Liver (tissue), 9 donors: ENCODE results near the gene STK17B. TPM values are rescaled to one million over a fixed set of nuclear protein-coding genes. Genes with fewer than 3 reads are reported as not detected.

Experiments
- DNase-seq: peaks from one replicate; pipeline ENCODE4 v3.0.0-alpha.2; 2017; ENCODE audit warnings: low spot score
- H3K27ac ChIP-seq, 2 donors: one replicate each; pipeline ENCODE4 v1.7.0; 2013; ENCODE audit warnings: inconsistent platforms in 2 of 2, low read length in 2 of 2, control low read depth in 1 of 2, low read depth in 1 of 2, mild to moderate bottlenecking in 1 of 2
- H3K27me3 ChIP-seq, 4 donors: one replicate each; pipeline versions ENCODE4 v1.6.1 to v1.7.0; 2013; ENCODE audit warnings: low read length in 3 of 4, inconsistent platforms in 1 of 4, mild to moderate bottlenecking in 1 of 4, moderate library complexity in 1 of 4; ENCODE audit not compliant: control insufficient read depth in 4 of 4, insufficient read depth in 4 of 4
- H3K36me3 ChIP-seq, 4 donors: one replicate each; pipeline versions ENCODE4 v1.6.1 to v1.7.0; 2013; ENCODE audit warnings: low read length in 3 of 4, mild to moderate bottlenecking in 3 of 4, low read depth in 1 of 4, moderate library complexity in 1 of 4; ENCODE audit not compliant: control insufficient read depth in 4 of 4, insufficient read depth in 3 of 4
- H3K4me1 ChIP-seq, 4 donors: one replicate each; pipeline versions ENCODE4 v1.6.1 to v1.7.0; 2013; ENCODE audit warnings: low read length in 3 of 4, mild to moderate bottlenecking in 3 of 4, moderate library complexity in 1 of 4; ENCODE audit not compliant: control insufficient read depth in 4 of 4, insufficient read depth in 4 of 4
- H3K4me3 ChIP-seq, 3 donors: one replicate each; pipeline versions ENCODE4 v1.6.1 to v1.7.0; 2013; ENCODE audit warnings: low read length in 3 of 3, control low read depth in 1 of 3, low read depth in 1 of 3, mild to moderate bottlenecking in 1 of 3
- H3K9ac ChIP-seq, 2 donors: one replicate each; pipeline ENCODE4 v1.7.0; 2013; ENCODE audit warnings: low read length in 2 of 2, mild to moderate bottlenecking in 2 of 2, moderate library complexity in 2 of 2, control low read depth in 1 of 2, low read depth in 1 of 2
- H3K9me3 ChIP-seq, 4 donors: one replicate each; pipeline versions ENCODE4 v1.6.1 to v1.7.0; 2013; ENCODE audit warnings: low read length in 3 of 4; ENCODE audit not compliant: control insufficient read depth in 4 of 4
- EGR1 ChIP-seq, 2 donors: IDR thresholded peaks; 2 replicates each; pipeline ENCODE4 v1.6.1; 2016 to 2018; ENCODE audit warnings: antibody characterized with exemption in 2 of 2, low read depth in 2 of 2
- FOXA1 ChIP-seq: IDR thresholded peaks from 2 replicates; pipeline ENCODE4 v1.6.1; 2016; ENCODE audit warnings: antibody characterized with exemption
- FOXA2 ChIP-seq: IDR thresholded peaks from 2 replicates; pipeline ENCODE4 v1.6.1; 2016; ENCODE audit warnings: antibody characterized with exemption
- GABPA ChIP-seq, 2 donors: IDR thresholded peaks in 1 of 2; conservative IDR thresholded peaks in 1 of 2; 2 replicates each; pipeline ENCODE4 v1.6.1; 2016; ENCODE audit warnings: antibody characterized with exemption in 2 of 2, mild to moderate bottlenecking in 1 of 2, moderate library complexity in 1 of 2
- HNF4A ChIP-seq, 2 donors: conservative IDR thresholded peaks; 2 replicates each; pipeline ENCODE4 v1.6.1; 2016; ENCODE audit warnings: antibody characterized with exemption in 2 of 2, mild to moderate bottlenecking in 2 of 2
- HNF4G ChIP-seq: IDR thresholded peaks from 2 replicates; pipeline ENCODE4 v1.6.1; 2016; ENCODE audit warnings: antibody characterized with exemption
- JUND ChIP-seq, 2 donors: IDR thresholded peaks; 2 replicates each; pipeline ENCODE4 v1.6.1; 2016; ENCODE audit warnings: antibody characterized with exemption in 2 of 2
- RAD21 ChIP-seq, 2 donors: IDR thresholded peaks; 2 replicates each; pipeline ENCODE4 v1.6.1; 2016; ENCODE audit warnings: antibody characterized with exemption in 2 of 2, mild to moderate bottlenecking in 2 of 2
- RXRA ChIP-seq, 2 donors: IDR thresholded peaks; 2 replicates each; pipeline ENCODE4 v1.6.1; 2017 to 2018; ENCODE audit warnings: antibody characterized with exemption in 2 of 2, mild to moderate bottlenecking in 1 of 2
- SP1 ChIP-seq: IDR thresholded peaks from 2 replicates; pipeline ENCODE4 v1.6.1; 2018; ENCODE audit warnings: antibody characterized with exemption, mild to moderate bottlenecking
- TAF1 ChIP-seq: conservative IDR thresholded peaks from 2 replicates; pipeline ENCODE4 v1.6.1; 2016; ENCODE audit warnings: antibody characterized with exemption, mild to moderate bottlenecking
- YY1 ChIP-seq: IDR thresholded peaks from 2 replicates; pipeline ENCODE4 v1.6.1; 2016; ENCODE audit warnings: antibody characterized with exemption, mild to moderate bottlenecking
- WGBS: extraction: QIAGEN DNeasy Blood & Tissue Kit; methylation state at CpG from one replicate; pipeline ENCODE4 v1.1.7; 2013; 5-methylcytosine and 5-hydroxymethylcytosine counted together
- polyA plus RNA-seq, 2 donors: library from polyadenylated mRNA; stranded (reverse) in 1 of 2; unstranded in 1 of 2; fragments of 200-250 nt in 1 of 2; fragments of >200 nt in 1 of 2; fragmentation: Nextera tagmentation in 1 of 2; extraction: Ambion mirVana in 1 of 2; gene quantifications; one replicate each; pipeline versions ENCODE4 v1.2.1 to v1.2.3, GENCODE V29; 2013 to 2015
- total RNA-seq, 2 donors: library from RNA; depleted of rRNA; stranded (reverse); fragments of >200 nt; gene quantifications; one replicate each; pipeline ENCODE4 v1.2.3, GENCODE V29; 2014
- TF ChIP-seq, protein P1 (sequence below): IDR thresholded peaks from 2 replicates; pipeline ENCODE4 v1.6.1; 2016; ENCODE audit warnings: antibody characterized with exemption
- TF ChIP-seq, protein P2 (sequence below): fragments of 150-350 bp; IDR thresholded peaks from 2 replicates; pipeline ENCODE4 v1.5.1; 2017; ENCODE audit warnings: improper control_type of control experiment, low read depth, low read length; ENCODE audit not compliant: missing input control
- TF ChIP-seq, protein P3 (sequence below): IDR thresholded peaks from 2 replicates; pipeline ENCODE4 v1.6.1; 2016; ENCODE audit warnings: antibody characterized with exemption, mild to moderate bottlenecking
- TF ChIP-seq, protein P4 (sequence below): IDR thresholded peaks from 2 replicates; pipeline ENCODE4 v1.6.1; 2016; ENCODE audit warnings: antibody characterized with exemption
- donor health status: healthy.
- donor health status: healthy.
- donor health status: healthy.
- donor health status: healthy.
- donor health status: healthy.

Gene STK17B
- total and polyA plus RNA-seq, 4 donors = 1.0 to 21.8 (median 4.6) TPM

DNA sequence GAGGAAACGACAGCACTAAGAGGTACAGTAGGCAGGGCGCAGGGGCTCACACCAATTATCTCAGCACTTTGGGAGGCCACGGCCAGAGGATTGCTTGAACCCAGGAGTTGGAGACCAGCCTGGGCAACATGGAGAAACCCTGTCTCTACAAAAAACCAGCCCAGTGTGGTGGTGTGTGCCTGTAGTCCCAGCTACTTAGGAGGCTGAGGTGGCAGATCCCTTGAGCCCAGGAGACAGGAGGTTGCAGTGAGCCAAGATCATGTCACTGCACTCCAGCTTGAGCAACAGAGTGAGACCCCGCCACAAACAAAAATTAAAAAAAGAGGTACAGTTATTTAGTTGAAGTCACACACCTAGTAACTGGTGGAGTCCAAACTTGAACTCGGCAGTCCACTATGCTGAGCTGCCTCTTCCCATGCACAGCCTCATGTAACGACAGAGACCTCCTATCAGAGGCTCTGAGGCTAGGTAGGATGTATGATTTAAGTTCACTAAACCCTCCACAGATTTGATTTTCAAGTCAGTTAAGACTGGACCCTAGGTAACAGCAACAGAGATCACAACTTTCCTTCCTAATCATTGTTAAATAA lies 8.7 kb downstream of the STK17B start:
- no peak for DNase-seq
- no peak overlapping the region for H3K4me3 ChIP-seq
- no peaks in the 10 kb centered on the region for H3K27me3 ChIP-seq
- H3K9me3 ChIP-seq = no peaks in the 10 kb centered on the region
- WGBS = 89% methylated on average over 6 of the region's 6 CpGs
- peaks cover 0 to 2% (median 0%) of the 10 kb centered on the region in 4 donors for H3K36me3 ChIP-seq
- H3K27ac ChIP-seq = peak overlapping the region in 1 of 2 donors; percentile 5
- no peak overlapping the region for H3K9ac ChIP-seq
- H3K4me1 ChIP-seq = no peaks in the 10 kb centered on the region
- TF ChIP-seq FOXA2 = no peak
- no peak for TF ChIP-seq HNF4A (conservative IDR thresholded peaks at IDR 0.05)

DNA sequence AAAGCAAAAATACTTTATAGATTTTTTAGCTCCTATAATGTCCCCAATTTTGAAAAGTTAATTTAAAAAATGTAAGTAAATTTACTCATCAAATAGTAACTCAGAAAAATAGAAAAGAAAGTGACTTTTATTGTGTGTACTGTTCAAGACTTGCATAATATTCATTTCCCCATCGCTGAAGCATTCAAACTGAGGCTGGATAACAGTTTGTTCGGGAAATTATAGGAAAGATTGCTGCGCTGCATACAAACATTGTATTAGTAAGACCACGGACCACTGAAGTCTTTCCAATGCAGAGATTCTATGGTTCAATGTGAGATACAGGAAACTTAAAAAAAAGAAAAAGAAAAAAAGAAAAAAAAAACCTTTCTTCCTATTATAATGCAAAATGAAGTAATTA lies 10.4 kb downstream of the STK17B start:
- peak overlapping the region in 1 of 2 donors; percentile 9 for H3K9ac ChIP-seq
- 80% methylated on average over 4 of the region's 4 CpGs for WGBS
- H3K27ac ChIP-seq = no peak overlapping the region
- DNase-seq = no peak
- H3K36me3 ChIP-seq = peaks cover 0 to 2% (median 0%) of the 10 kb centered on the region in 4 donors
- no peak overlapping the region for H3K4me3 ChIP-seq
- H3K9me3 ChIP-seq = no peaks in the 10 kb centered on the region
- no peaks in the 10 kb centered on the region for H3K4me1 ChIP-seq
- TF ChIP-seq SP1 (no peak), EGR1 (IDR thresholded peaks at IDR 0.05; ENCODE audit: low read depth in 2 of 2) (no peak), TAF1 (no peak), RAD21 (IDR thresholded peaks at IDR 0.05) (no peak), RXRA (IDR thresholded peaks at IDR 0.05) (no peak), HNF4A (conservative IDR thresholded peaks at IDR 0.05) (no peak), HNF4G (no peak), GABPA (IDR thresholded peaks at IDR 0.05 in 1 of 2, conservative IDR thresholded peaks at IDR 0.05 in 1 of 2) (no peak), FOXA1 (no peak), FOXA2 (no peak), JUND (IDR thresholded peaks at IDR 0.05) (no peak), YY1 (no peak)
- TF ChIP-seq, protein P1, sequence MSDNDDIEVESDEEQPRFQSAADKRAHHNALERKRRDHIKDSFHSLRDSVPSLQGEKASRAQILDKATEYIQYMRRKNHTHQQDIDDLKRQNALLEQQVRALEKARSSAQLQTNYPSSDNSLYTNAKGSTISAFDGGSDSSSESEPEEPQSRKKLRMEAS = no peak
- TF ChIP-seq, protein P2, sequence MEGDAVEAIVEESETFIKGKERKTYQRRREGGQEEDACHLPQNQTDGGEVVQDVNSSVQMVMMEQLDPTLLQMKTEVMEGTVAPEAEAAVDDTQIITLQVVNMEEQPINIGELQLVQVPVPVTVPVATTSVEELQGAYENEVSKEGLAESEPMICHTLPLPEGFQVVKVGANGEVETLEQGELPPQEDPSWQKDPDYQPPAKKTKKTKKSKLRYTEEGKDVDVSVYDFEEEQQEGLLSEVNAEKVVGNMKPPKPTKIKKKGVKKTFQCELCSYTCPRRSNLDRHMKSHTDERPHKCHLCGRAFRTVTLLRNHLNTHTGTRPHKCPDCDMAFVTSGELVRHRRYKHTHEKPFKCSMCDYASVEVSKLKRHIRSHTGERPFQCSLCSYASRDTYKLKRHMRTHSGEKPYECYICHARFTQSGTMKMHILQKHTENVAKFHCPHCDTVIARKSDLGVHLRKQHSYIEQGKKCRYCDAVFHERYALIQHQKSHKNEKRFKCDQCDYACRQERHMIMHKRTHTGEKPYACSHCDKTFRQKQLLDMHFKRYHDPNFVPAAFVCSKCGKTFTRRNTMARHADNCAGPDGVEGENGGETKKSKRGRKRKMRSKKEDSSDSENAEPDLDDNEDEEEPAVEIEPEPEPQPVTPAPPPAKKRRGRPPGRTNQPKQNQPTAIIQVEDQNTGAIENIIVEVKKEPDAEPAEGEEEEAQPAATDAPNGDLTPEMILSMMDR = no peak
- TF ChIP-seq, protein P3, sequence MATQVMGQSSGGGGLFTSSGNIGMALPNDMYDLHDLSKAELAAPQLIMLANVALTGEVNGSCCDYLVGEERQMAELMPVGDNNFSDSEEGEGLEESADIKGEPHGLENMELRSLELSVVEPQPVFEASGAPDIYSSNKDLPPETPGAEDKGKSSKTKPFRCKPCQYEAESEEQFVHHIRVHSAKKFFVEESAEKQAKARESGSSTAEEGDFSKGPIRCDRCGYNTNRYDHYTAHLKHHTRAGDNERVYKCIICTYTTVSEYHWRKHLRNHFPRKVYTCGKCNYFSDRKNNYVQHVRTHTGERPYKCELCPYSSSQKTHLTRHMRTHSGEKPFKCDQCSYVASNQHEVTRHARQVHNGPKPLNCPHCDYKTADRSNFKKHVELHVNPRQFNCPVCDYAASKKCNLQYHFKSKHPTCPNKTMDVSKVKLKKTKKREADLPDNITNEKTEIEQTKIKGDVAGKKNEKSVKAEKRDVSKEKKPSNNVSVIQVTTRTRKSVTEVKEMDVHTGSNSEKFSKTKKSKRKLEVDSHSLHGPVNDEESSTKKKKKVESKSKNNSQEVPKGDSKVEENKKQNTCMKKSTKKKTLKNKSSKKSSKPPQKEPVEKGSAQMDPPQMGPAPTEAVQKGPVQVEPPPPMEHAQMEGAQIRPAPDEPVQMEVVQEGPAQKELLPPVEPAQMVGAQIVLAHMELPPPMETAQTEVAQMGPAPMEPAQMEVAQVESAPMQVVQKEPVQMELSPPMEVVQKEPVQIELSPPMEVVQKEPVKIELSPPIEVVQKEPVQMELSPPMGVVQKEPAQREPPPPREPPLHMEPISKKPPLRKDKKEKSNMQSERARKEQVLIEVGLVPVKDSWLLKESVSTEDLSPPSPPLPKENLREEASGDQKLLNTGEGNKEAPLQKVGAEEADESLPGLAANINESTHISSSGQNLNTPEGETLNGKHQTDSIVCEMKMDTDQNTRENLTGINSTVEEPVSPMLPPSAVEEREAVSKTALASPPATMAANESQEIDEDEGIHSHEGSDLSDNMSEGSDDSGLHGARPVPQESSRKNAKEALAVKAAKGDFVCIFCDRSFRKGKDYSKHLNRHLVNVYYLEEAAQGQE = no peak
- TF ChIP-seq, protein P4, sequence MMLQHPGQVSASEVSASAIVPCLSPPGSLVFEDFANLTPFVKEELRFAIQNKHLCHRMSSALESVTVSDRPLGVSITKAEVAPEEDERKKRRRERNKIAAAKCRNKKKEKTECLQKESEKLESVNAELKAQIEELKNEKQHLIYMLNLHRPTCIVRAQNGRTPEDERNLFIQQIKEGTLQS = no peak
- no peaks in the 10 kb centered on the region for H3K27me3 ChIP-seq
